ENCODE results near the gene TMEM123.

The TMEM123 gene

DNA sequence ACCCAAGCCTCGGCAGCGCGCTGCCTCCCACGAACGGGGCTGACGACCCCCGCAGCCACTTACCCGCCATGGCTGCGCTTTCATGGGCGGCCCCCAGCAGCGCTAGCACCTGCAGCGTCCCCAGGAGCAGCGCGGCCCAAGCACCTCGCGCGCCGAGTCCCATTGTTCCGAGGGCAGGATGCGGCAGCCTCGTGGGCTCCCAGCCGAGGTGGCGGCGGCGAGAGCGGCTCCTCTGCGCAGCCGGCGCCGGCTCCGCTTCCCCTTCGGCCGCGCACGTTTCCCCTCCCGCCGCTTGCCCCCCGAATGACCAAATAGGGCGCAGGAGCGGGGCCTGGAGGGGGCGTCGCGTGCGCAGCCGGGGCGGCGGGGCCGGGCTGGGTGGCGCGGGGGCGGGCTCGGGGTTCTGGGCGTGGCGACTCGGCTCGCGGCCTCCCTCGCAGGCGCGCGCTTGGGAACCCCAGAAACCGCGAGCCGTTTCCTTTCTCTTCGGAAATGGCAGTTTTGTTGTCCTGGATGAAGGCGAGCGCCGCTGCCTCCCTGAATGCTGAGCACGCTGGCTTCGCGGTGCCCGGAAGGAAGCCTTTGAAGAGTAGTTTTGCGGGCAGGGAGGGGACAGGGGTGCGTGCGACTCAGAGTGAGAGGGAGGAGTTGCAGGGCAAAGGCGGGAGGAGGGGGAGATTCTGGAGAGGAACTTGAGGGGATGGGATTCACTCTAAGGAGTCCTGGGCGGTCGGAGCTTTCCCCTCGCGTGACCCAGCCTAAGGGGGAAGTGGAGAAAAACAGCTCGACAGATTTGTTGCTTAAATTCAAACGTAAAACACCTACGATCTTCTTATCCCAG lies at the start of gene TMEM123:
Gene TMEM123 (minus strand): TSS at position 305 of the 841 bp plus-strand sequence. CDS start 142 bp downstream, at position 163.
- H3K27me3 ChIP-seq (ENCODE audit: control insufficient read depth in 2 of 2, insufficient read depth in 2 of 2, low read length in 2 of 2), result no peaks in the 10 kb centered on the region
- H3K4me3 ChIP-seq (ENCODE audit: low read length in 2 of 2), result peak within 1 kb of the TSS; percentile 85 to 89
- peak within 1 kb of the TSS; percentile 80 to 89 for H3K9ac ChIP-seq (ENCODE audit: low read depth in 1 of 2, low read length in 2 of 2)
- H3K9me3 ChIP-seq (ENCODE audit: control insufficient read depth in 2 of 2, low read length in 2 of 2), result no peaks in the 10 kb centered on the region
- peak within 1 kb of the TSS; percentile 93 to 95 for H3K27ac ChIP-seq (ENCODE audit: low read depth in 2 of 2, low read length in 2 of 2)
- peaks cover 30 to 32% of the 10 kb centered on the region in 2 donors for H3K4me1 ChIP-seq (ENCODE audit: control insufficient read depth in 2 of 2, insufficient read depth in 2 of 2, low read length in 2 of 2)
- H3K36me3 ChIP-seq (ENCODE audit: control insufficient read depth in 2 of 2, insufficient read depth in 2 of 2, low read length in 2 of 2), result peaks cover 0 to 3% of the 10 kb centered on the region in 2 donors

DNA sequence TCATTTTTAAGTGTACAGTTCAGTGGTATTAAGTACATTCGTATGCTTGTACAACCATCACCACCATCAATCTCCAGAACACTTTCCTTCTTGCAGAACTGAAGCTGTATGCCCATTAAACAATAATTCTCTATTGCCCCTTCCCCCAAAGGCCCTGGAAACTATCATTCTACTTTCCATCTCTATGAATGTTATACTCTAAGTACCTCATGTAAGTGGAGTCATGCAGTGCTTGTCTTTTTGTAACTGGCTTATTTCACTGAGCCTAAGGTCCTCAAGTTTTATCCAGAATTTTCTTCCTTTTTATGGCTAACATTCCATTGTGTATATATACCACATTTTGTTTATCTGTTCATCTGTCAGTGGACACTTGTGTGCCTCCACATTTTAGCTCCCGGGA lies 48.3 kb upstream of the TMEM123 start:
- H3K27ac ChIP-seq (ENCODE audit: low read depth in 2 of 2, low read length in 2 of 2), result no peak overlapping the region
- H3K27me3 ChIP-seq (ENCODE audit: control insufficient read depth in 2 of 2, insufficient read depth in 2 of 2, low read length in 2 of 2), result peaks cover 0 to 2% of the 10 kb centered on the region in 2 donors
- H3K9ac ChIP-seq (ENCODE audit: low read depth in 1 of 2, low read length in 2 of 2), result no peak overlapping the region
- H3K4me1 ChIP-seq (ENCODE audit: control insufficient read depth in 2 of 2, insufficient read depth in 2 of 2, low read length in 2 of 2), result peaks cover 0 to 3% of the 10 kb centered on the region in 2 donors
- no peaks in the 10 kb centered on the region for H3K36me3 ChIP-seq (ENCODE audit: control insufficient read depth in 2 of 2, insufficient read depth in 2 of 2, low read length in 2 of 2)
- no peak overlapping the region for H3K4me3 ChIP-seq (ENCODE audit: low read length in 2 of 2)
- H3K9me3 ChIP-seq (ENCODE audit: control insufficient read depth in 2 of 2, low read length in 2 of 2), result no peaks in the 10 kb centered on the region

DNA sequence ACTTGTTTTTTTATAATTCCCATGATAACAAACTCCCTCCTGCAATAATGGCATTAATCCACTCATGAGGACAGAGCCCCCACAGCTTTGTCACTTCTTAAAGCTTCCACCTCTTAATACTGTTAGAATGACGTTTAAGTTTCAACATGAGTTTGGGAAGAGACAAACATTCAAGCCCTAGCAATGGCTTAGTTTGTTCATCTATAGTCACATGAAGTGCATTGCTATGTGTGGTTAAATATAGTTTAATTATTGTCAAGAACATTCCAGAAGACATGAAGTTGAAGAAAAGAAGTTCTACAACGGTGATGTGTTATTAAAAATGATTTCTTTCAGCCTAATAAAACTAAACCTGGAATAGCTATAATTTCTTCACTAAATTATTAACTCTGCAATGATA lies 47.4 kb upstream of the TMEM123 start:
- Histone ChIP-seq H3K27ac (ENCODE audit: low read depth in 2 of 2, low read length in 2 of 2) (no peak overlapping the region), H3K9me3 (ENCODE audit: control insufficient read depth in 2 of 2, low read length in 2 of 2) (no peaks in the 10 kb centered on the region)

DNA sequence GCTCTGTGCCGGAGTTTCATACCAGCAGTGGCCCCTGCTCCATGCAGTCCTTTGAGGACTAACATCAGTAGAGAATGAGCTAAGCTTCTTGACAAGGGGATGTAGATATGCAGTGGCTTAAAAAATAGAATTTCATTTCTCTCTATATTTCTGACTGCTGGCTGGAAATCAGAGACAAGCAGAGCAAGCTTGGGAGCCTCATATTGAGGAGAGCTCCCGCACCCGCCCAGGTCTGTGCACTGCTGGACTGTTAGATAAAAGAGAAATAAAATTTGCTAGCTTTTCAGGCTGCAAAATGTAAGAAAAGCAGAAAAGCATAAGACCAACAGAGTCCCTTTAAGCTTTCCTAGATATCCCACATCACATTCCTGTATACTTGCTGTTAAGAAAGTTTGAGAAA lies 46.6 kb upstream of the TMEM123 start:
- no peak overlapping the region for H3K4me3 ChIP-seq (ENCODE audit: low read length in 2 of 2)
- H3K27me3 ChIP-seq (ENCODE audit: control insufficient read depth in 2 of 2, insufficient read depth in 2 of 2, low read length in 2 of 2), result peaks cover 0 to 2% of the 10 kb centered on the region in 2 donors
- no peaks in the 10 kb centered on the region for H3K36me3 ChIP-seq (ENCODE audit: control insufficient read depth in 2 of 2, insufficient read depth in 2 of 2, low read length in 2 of 2)
- H3K27ac ChIP-seq (ENCODE audit: low read depth in 2 of 2, low read length in 2 of 2), result no peak overlapping the region
- H3K4me1 ChIP-seq (ENCODE audit: control insufficient read depth in 2 of 2, insufficient read depth in 2 of 2, low read length in 2 of 2), result peaks cover 5 to 16% of the 10 kb centered on the region in 2 donors
- H3K9me3 ChIP-seq (ENCODE audit: control insufficient read depth in 2 of 2, low read length in 2 of 2), result no peaks in the 10 kb centered on the region
- no peak overlapping the region for H3K9ac ChIP-seq (ENCODE audit: low read depth in 1 of 2, low read length in 2 of 2)

More for the DNA sequence above, 47.4 kb upstream of the TMEM123 start:
- H3K9ac ChIP-seq (ENCODE audit: low read depth in 1 of 2, low read length in 2 of 2), result no peak overlapping the region
- H3K4me1 ChIP-seq (ENCODE audit: control insufficient read depth in 2 of 2, insufficient read depth in 2 of 2, low read length in 2 of 2), result peaks cover 5 to 11% of the 10 kb centered on the region in 2 donors
- peaks cover 0 to 2% of the 10 kb centered on the region in 2 donors for H3K27me3 ChIP-seq (ENCODE audit: control insufficient read depth in 2 of 2, insufficient read depth in 2 of 2, low read length in 2 of 2)
- H3K36me3 ChIP-seq (ENCODE audit: control insufficient read depth in 2 of 2, insufficient read depth in 2 of 2, low read length in 2 of 2), result no peaks in the 10 kb centered on the region
- no peak overlapping the region for H3K4me3 ChIP-seq (ENCODE audit: low read length in 2 of 2)

DNA sequence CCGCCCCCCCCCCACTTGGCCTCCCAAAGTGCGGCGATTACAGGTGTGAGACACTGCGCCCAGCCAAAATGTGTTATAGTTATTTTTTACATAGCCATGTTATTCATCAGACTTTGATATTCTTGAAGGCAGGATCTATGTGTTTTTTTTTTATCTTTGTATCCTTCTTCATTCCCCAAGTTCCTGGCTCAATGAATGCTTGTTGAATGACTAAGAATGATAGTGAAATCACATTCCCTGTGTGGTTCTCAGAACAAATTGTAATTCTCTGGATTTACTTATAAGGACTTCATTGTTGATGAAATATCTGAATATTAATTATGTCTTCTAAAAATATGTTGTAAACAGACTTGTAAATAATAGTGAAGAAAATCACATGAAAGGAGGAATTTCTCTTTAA lies 44.5 kb upstream of the TMEM123 start:
- Histone ChIP-seq H3K4me1 (ENCODE audit: control insufficient read depth in 2 of 2, insufficient read depth in 2 of 2, low read length in 2 of 2) (peaks cover 5 to 16% of the 10 kb centered on the region in 2 donors), H3K4me3 (ENCODE audit: low read length in 2 of 2) (no peak overlapping the region), H3K9ac (ENCODE audit: low read depth in 1 of 2, low read length in 2 of 2) (no peak overlapping the region), H3K27ac (ENCODE audit: low read depth in 2 of 2, low read length in 2 of 2) (no peak overlapping the region), H3K27me3 (ENCODE audit: control insufficient read depth in 2 of 2, insufficient read depth in 2 of 2, low read length in 2 of 2) (peaks cover 0 to 2% of the 10 kb centered on the region in 2 donors), H3K36me3 (ENCODE audit: control insufficient read depth in 2 of 2, insufficient read depth in 2 of 2, low read length in 2 of 2) (no peaks in the 10 kb centered on the region), H3K9me3 (ENCODE audit: control insufficient read depth in 2 of 2, low read length in 2 of 2) (no peaks in the 10 kb centered on the region)

GRCh38 chr11:102495161-102496042 lies 42.8 kb upstream of the TMEM123 start:
- Histone ChIP-seq H3K9me3 (ENCODE audit: control insufficient read depth in 2 of 2, low read length in 2 of 2) (no peaks in the 10 kb centered on the region), H3K9ac (ENCODE audit: low read depth in 1 of 2, low read length in 2 of 2) (no peak overlapping the region), H3K4me3 (ENCODE audit: low read length in 2 of 2) (peak overlapping the region in 1 of 2 donors; percentile 53), H3K27me3 (ENCODE audit: control insufficient read depth in 2 of 2, insufficient read depth in 2 of 2, low read length in 2 of 2) (peaks cover 0 to 2% of the 10 kb centered on the region in 2 donors), H3K4me1 (ENCODE audit: control insufficient read depth in 2 of 2, insufficient read depth in 2 of 2, low read length in 2 of 2) (peaks cover 5 to 16% of the 10 kb centered on the region in 2 donors), H3K36me3 (ENCODE audit: control insufficient read depth in 2 of 2, insufficient read depth in 2 of 2, low read length in 2 of 2) (no peaks in the 10 kb centered on the region), H3K27ac (ENCODE audit: low read depth in 2 of 2, low read length in 2 of 2) (no peak overlapping the region)

- Histone ChIP-seq H3K9me3 (ENCODE audit: control insufficient read depth in 2 of 2, low read length in 2 of 2) (no peaks in the 10 kb centered on the region), H3K9ac (ENCODE audit: low read depth in 1 of 2, low read length in 2 of 2) (no peak overlapping the region), H3K4me3 (ENCODE audit: low read length in 2 of 2) (no peak overlapping the region), H3K36me3 (ENCODE audit: control insufficient read depth in 2 of 2, insufficient read depth in 2 of 2, low read length in 2 of 2) (no peaks in the 10 kb centered on the region), H3K27me3 (ENCODE audit: control insufficient read depth in 2 of 2, insufficient read depth in 2 of 2, low read length in 2 of 2) (peaks cover 0 to 2% of the 10 kb centered on the region in 2 donors), H3K27ac (ENCODE audit: low read depth in 2 of 2, low read length in 2 of 2) (no peak overlapping the region), H3K4me1 (ENCODE audit: control insufficient read depth in 2 of 2, insufficient read depth in 2 of 2, low read length in 2 of 2) (peaks cover 5 to 16% of the 10 kb centered on the region in 2 donors)
Measured at GRCh38 chr11:102494216-102494615, 41.7 kb upstream of the TMEM123 start.

- peaks cover 5 to 16% of the 10 kb centered on the region in 2 donors for H3K4me1 ChIP-seq (ENCODE audit: control insufficient read depth in 2 of 2, insufficient read depth in 2 of 2, low read length in 2 of 2)
- no peak overlapping the region for H3K27ac ChIP-seq (ENCODE audit: low read depth in 2 of 2, low read length in 2 of 2)
- H3K36me3 ChIP-seq (ENCODE audit: control insufficient read depth in 2 of 2, insufficient read depth in 2 of 2, low read length in 2 of 2), result no peaks in the 10 kb centered on the region
- no peaks in the 10 kb centered on the region for H3K9me3 ChIP-seq (ENCODE audit: control insufficient read depth in 2 of 2, low read length in 2 of 2)
- no peak overlapping the region for H3K4me3 ChIP-seq (ENCODE audit: low read length in 2 of 2)
- no peak overlapping the region for H3K9ac ChIP-seq (ENCODE audit: low read depth in 1 of 2, low read length in 2 of 2)
- H3K27me3 ChIP-seq (ENCODE audit: control insufficient read depth in 2 of 2, insufficient read depth in 2 of 2, low read length in 2 of 2), result peaks cover 0 to 2% of the 10 kb centered on the region in 2 donors
Measured at GRCh38 chr11:102493524-102493923, 41.0 kb upstream of the TMEM123 start.

- H3K9me3 ChIP-seq (ENCODE audit: control insufficient read depth in 2 of 2, low read length in 2 of 2), result no peaks in the 10 kb centered on the region
- H3K27me3 ChIP-seq (ENCODE audit: control insufficient read depth in 2 of 2, insufficient read depth in 2 of 2, low read length in 2 of 2), result peaks cover 0 to 2% of the 10 kb centered on the region in 2 donors
- no peak overlapping the region for H3K4me3 ChIP-seq (ENCODE audit: low read length in 2 of 2)
- no peak overlapping the region for H3K27ac ChIP-seq (ENCODE audit: low read depth in 2 of 2, low read length in 2 of 2)
- peaks cover 5 to 16% of the 10 kb centered on the region in 2 donors for H3K4me1 ChIP-seq (ENCODE audit: control insufficient read depth in 2 of 2, insufficient read depth in 2 of 2, low read length in 2 of 2)
- H3K9ac ChIP-seq (ENCODE audit: low read depth in 1 of 2, low read length in 2 of 2), result no peak overlapping the region
- H3K36me3 ChIP-seq (ENCODE audit: control insufficient read depth in 2 of 2, insufficient read depth in 2 of 2, low read length in 2 of 2), result no peaks in the 10 kb centered on the region
Measured at GRCh38 chr11:102491969-102492368, 39.4 kb upstream of the TMEM123 start.
